ENCODE measurements around the gene STK38L.

The STK38L gene

DNA sequence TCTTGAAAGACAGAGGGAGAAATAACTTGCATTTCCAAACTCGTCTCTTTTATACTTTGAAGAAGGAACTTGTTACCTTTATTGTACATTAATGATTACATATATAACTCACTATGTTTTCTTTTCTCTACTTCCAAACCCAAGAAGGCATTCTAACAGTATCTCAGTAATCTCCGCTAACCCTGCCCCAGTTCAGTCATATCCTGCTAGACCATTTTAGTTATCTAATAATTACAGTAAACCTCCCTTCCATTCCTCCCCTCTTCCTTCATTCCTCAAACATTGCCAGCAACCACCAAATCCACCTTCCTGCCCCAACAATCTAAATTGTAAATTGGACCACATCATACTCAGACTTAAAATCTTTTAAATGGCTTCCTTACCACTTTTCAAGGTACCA is 30.6 kb downstream of the STK38L start:
- no peak overlapping the region for H3K27ac ChIP-seq (replicated peaks)
- H3K4me3 ChIP-seq (replicated peaks; ENCODE audit: insufficient read depth, low read length), result no peak overlapping the region
- no peaks in the 10 kb centered on the region for H3K27me3 ChIP-seq (ENCODE audit: insufficient read depth, poor library complexity, severe bottlenecking)
- no peak for TF ChIP-seq POLR2AphosphoS5 (IDR thresholded peaks at IDR 0.05; ENCODE audit: low read depth)
- no peak for TF ChIP-seq SPI1 (IDR thresholded peaks at IDR 0.05; ENCODE audit: borderline replicate concordance, low read depth)
- TF ChIP-seq GABPA (IDR thresholded peaks at IDR 0.05; ENCODE audit: low read depth), result no peak
- TF ChIP-seq, protein P1, sequence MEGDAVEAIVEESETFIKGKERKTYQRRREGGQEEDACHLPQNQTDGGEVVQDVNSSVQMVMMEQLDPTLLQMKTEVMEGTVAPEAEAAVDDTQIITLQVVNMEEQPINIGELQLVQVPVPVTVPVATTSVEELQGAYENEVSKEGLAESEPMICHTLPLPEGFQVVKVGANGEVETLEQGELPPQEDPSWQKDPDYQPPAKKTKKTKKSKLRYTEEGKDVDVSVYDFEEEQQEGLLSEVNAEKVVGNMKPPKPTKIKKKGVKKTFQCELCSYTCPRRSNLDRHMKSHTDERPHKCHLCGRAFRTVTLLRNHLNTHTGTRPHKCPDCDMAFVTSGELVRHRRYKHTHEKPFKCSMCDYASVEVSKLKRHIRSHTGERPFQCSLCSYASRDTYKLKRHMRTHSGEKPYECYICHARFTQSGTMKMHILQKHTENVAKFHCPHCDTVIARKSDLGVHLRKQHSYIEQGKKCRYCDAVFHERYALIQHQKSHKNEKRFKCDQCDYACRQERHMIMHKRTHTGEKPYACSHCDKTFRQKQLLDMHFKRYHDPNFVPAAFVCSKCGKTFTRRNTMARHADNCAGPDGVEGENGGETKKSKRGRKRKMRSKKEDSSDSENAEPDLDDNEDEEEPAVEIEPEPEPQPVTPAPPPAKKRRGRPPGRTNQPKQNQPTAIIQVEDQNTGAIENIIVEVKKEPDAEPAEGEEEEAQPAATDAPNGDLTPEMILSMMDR (IDR thresholded peaks at IDR 0.05; ENCODE audit: insufficient read depth, low read length), result no peak
- TF ChIP-seq, protein P2, sequence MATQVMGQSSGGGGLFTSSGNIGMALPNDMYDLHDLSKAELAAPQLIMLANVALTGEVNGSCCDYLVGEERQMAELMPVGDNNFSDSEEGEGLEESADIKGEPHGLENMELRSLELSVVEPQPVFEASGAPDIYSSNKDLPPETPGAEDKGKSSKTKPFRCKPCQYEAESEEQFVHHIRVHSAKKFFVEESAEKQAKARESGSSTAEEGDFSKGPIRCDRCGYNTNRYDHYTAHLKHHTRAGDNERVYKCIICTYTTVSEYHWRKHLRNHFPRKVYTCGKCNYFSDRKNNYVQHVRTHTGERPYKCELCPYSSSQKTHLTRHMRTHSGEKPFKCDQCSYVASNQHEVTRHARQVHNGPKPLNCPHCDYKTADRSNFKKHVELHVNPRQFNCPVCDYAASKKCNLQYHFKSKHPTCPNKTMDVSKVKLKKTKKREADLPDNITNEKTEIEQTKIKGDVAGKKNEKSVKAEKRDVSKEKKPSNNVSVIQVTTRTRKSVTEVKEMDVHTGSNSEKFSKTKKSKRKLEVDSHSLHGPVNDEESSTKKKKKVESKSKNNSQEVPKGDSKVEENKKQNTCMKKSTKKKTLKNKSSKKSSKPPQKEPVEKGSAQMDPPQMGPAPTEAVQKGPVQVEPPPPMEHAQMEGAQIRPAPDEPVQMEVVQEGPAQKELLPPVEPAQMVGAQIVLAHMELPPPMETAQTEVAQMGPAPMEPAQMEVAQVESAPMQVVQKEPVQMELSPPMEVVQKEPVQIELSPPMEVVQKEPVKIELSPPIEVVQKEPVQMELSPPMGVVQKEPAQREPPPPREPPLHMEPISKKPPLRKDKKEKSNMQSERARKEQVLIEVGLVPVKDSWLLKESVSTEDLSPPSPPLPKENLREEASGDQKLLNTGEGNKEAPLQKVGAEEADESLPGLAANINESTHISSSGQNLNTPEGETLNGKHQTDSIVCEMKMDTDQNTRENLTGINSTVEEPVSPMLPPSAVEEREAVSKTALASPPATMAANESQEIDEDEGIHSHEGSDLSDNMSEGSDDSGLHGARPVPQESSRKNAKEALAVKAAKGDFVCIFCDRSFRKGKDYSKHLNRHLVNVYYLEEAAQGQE (IDR thresholded peaks at IDR 0.05; ENCODE audit: insufficient replicate concordance, low read depth), result no peak
- DNase-seq (ENCODE audit: low read depth in 1 of 2, low spot score in 1 of 2), result no peak

DNA sequence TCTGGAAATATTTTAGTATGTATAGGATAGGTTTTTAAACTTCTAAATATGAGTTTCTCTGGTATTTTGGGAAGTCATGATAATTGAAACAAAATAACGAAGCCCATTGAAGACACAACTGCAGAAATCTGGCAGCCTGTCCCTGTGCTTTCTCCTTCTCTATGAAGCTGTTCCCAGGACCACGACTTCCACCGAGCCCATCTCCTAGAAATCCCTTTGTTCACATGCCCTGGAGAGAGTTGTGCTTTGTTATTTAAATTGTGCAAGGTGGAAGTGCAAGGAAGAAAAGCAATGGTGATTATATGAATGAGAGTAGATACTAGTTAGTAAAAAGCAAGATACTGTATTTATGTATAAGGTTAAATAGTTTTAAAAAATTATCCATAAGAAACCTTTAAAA is 32.2 kb downstream of the STK38L start:
- TF ChIP-seq POLR2AphosphoS5 (IDR thresholded peaks at IDR 0.05; ENCODE audit: low read depth), result no peak
- TF ChIP-seq SPI1 (IDR thresholded peaks at IDR 0.05; ENCODE audit: borderline replicate concordance, low read depth), result no peak
- TF ChIP-seq, protein P2 (IDR thresholded peaks at IDR 0.05; ENCODE audit: insufficient replicate concordance, low read depth), result no peak
- no peak for TF ChIP-seq GABPA (IDR thresholded peaks at IDR 0.05; ENCODE audit: low read depth)
- TF ChIP-seq, protein P1 (IDR thresholded peaks at IDR 0.05; ENCODE audit: insufficient read depth, low read length), result no peak
- no peak overlapping the region for H3K4me3 ChIP-seq (replicated peaks; ENCODE audit: insufficient read depth, low read length)
- H3K27ac ChIP-seq (replicated peaks), result no peak overlapping the region
- no peaks in the 10 kb centered on the region for H3K27me3 ChIP-seq (ENCODE audit: insufficient read depth, poor library complexity, severe bottlenecking)
- DNase-seq (ENCODE audit: low read depth in 1 of 2, low spot score in 1 of 2), result no peak

DNA sequence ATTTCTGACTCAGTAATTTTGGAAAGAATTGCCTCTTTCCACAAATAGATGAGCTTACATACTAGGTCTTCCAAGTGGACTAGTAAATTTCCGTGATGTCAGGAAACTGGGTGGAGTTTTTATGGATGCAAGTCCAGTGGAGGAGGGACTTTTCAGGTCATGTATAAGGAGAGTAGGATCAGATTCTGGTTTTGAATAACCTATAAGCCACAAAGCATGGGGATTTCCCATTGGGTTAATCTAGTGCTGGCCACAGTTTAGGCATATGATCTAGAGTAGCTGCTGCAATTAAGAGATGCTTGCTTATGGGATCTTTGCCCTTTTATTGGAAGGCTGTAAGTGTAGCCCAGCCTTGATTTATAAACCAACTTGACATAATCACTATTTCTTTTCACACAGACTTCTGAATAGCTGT is 33.8 kb downstream of the STK38L start:
- Histone ChIP-seq H3K4me3 (replicated peaks; ENCODE audit: insufficient read depth, low read length) (no peak overlapping the region), H3K27me3 (ENCODE audit: insufficient read depth, poor library complexity, severe bottlenecking) (no peaks in the 10 kb centered on the region), H3K27ac (replicated peaks) (no peak overlapping the region)
- TF ChIP-seq, protein P2 (IDR thresholded peaks at IDR 0.05; ENCODE audit: insufficient replicate concordance, low read depth), result no peak
- TF ChIP-seq, protein P1 (IDR thresholded peaks at IDR 0.05; ENCODE audit: insufficient read depth, low read length), result no peak
- TF ChIP-seq GABPA (IDR thresholded peaks at IDR 0.05; ENCODE audit: low read depth), result no peak
- no peak for TF ChIP-seq POLR2AphosphoS5 (IDR thresholded peaks at IDR 0.05; ENCODE audit: low read depth)
- TF ChIP-seq SPI1 (IDR thresholded peaks at IDR 0.05; ENCODE audit: borderline replicate concordance, low read depth), result no peak
- no peak for DNase-seq (ENCODE audit: low read depth in 1 of 2, low spot score in 1 of 2)
